T-helper 1 cell (primary cell): ENCODE measurements around the gene PITPNM2.

Source experiments
- DNase-seq, 5 donors: peaks; one replicate each; pipeline ENCODE4 v3.0.0-alpha.2; 2012 to 2020
- total RNA-seq, 4 donors: gene quantifications; one replicate each; lab custom pipeline; 2026; lab: John Stamatoyannopoulos, UW

Gene PITPNM2
- 25.6 to 55.1 (median 35.7) reads per million in 4 donors for total RNA-seq

GRCh38 chr12:123150744-123151456 lies at the start of gene PITPNM2:
Gene PITPNM2 (minus strand): TSS chr12:123151090. CDS start chr12:123034590, 116,500 bp downstream.
- DNase-seq, result peak; percentile 32 to 61 (median 43)

- DNase-seq, result peak in 1 of 5 donors; percentile 30
These were observed 49.5 kb upstream of the PITPNM2 start for GRCh38 chr12:123200414-123200813.

GRCh38 chr12:123199936-123200335 lies 49.0 kb upstream of the PITPNM2 start:
- DNase-seq, result no peak

- no peak for DNase-seq
These were observed 36.7 kb upstream of the PITPNM2 start for GRCh38 chr12:123187637-123188036.

- no peak for DNase-seq
These were observed 29.3 kb upstream of the PITPNM2 start for GRCh38 chr12:123180171-123180570.

GRCh38 chr12:123171967-123172366 lies 21.1 kb upstream of the PITPNM2 start:
- no peak for DNase-seq

GRCh38 chr12:123167329-123167728 lies 16.4 kb upstream of the PITPNM2 start:
- no peak for DNase-seq

GRCh38 chr12:123165537-123165936 lies 14.6 kb upstream of the PITPNM2 start:
- no peak for DNase-seq

- no peak for DNase-seq
These were observed 13.9 kb upstream of the PITPNM2 start for GRCh38 chr12:123164710-123165261.

GRCh38 chr12:123164222-123164621 lies 13.3 kb upstream of the PITPNM2 start:
- DNase-seq, result no peak

- DNase-seq, result no peak
These were observed 12.3 kb upstream of the PITPNM2 start for GRCh38 chr12:123163227-123163626.

GRCh38 chr12:123160801-123161487 lies 10.1 kb upstream of the PITPNM2 start:
- DNase-seq, result no peak

- DNase-seq, result no peak
These were observed 3.0 kb upstream of the PITPNM2 start for GRCh38 chr12:123153906-123154305.

- no peak for DNase-seq
These were observed 1.9 kb upstream of the PITPNM2 start for GRCh38 chr12:123152833-123153232.

- DNase-seq, result no peak
These were observed 866 bp upstream of the PITPNM2 start for GRCh38 chr12:123151457-123152454.

GRCh38 chr12:123150275-123150743 lies 581 bp downstream of the PITPNM2 start:
- DNase-seq, result peak in 1 of 5 donors; percentile 11

- DNase-seq, result no peak
These were observed 1.2 kb downstream of the PITPNM2 start for GRCh38 chr12:123149501-123150274.

- no peak for DNase-seq
These were observed 1.8 kb downstream of the PITPNM2 start for GRCh38 chr12:123149088-123149487.

GRCh38 chr12:123148655-123149054 lies 2.2 kb downstream of the PITPNM2 start:
- no peak for DNase-seq

- DNase-seq, result no peak
These were observed 2.7 kb downstream of the PITPNM2 start for GRCh38 chr12:123148223-123148622.

GRCh38 chr12:123145211-123145610 lies 5.7 kb downstream of the PITPNM2 start:
- DNase-seq, result no peak
